ENCODE data around the gene BDNF.

The BDNF gene

GRCh38 chr11:27650988-27651387 is 49.3 kb downstream of the BDNF start:
- Histone ChIP-seq H2AFZ (ENCODE audit: low read depth, low read length) (no peak overlapping the region), H3K18ac (ENCODE audit: low read depth in 1 of 2, low read length in 2 of 2) (no peak overlapping the region), H3K4me2 (ENCODE audit: low read length, poor library complexity, severe bottlenecking) (no peak overlapping the region), H3K79me1 (replicated peaks; ENCODE audit: low read length, poor library complexity, severe bottlenecking) (peaks cover 8% of the 10 kb centered on the region), H2BK120ac (ENCODE audit: low read depth, low read length) (no peak overlapping the region), H3K4ac (ENCODE audit: low read depth in 1 of 2, low read length in 2 of 2) (no peak overlapping the region), H3K27me3 (ENCODE audit: control insufficient read depth in 1 of 2, insufficient read depth in 1 of 2, low read length in 2 of 2) (no peaks in the 10 kb centered on the region), H4K8ac (ENCODE audit: low read length) (no peak overlapping the region), H3K27ac (ENCODE audit: low read length, poor library complexity, severe bottlenecking) (no peak overlapping the region), H3K14ac (ENCODE audit: low read length in 2 of 2) (no peak overlapping the region), H4K91ac (ENCODE audit: low read length) (no peak overlapping the region), H3K9me3 (ENCODE audit: control insufficient read depth, low read length) (no peaks in the 10 kb centered on the region), H2BK15ac (ENCODE audit: low read depth, poor library complexity, severe bottlenecking) (no peak overlapping the region), H2BK5ac (ENCODE audit: low read depth, low read length, poor library complexity, severe bottlenecking) (no peak overlapping the region), H3K36me3 (ENCODE audit: control insufficient read depth in 1 of 2, insufficient read depth in 2 of 2, low read depth in 1 of 2, low read length in 2 of 2) (peaks cover 3% of the 10 kb centered on the region in 2 experiments), H2AK5ac (ENCODE audit: low read length, severe bottlenecking) (no peak overlapping the region), H2BK12ac (ENCODE audit: low read length in 2 of 2) (no peak overlapping the region), H3K23ac (ENCODE audit: low read length in 2 of 2) (no peak overlapping the region), H3K9ac (ENCODE audit: low read length) (no peak overlapping the region), H3K4me3 (ENCODE audit: insufficient read depth in 1 of 2, low read depth in 1 of 2, low read length in 2 of 2) (no peak overlapping the region), H3K4me1 (ENCODE audit: control insufficient read depth, insufficient read depth, low read depth, low read length) (no peaks in the 10 kb centered on the region)
- no peak for DNase-seq
- 99% methylated on average over 4 of the region's 4 CpGs for WGBS

- Histone ChIP-seq H2BK120ac (ENCODE audit: low read depth, low read length) (no peak overlapping the region), H4K8ac (ENCODE audit: low read length) (no peak overlapping the region), H2BK5ac (ENCODE audit: low read depth, low read length, poor library complexity, severe bottlenecking) (no peak overlapping the region), H2AK5ac (ENCODE audit: low read length, severe bottlenecking) (no peak overlapping the region), H2BK15ac (ENCODE audit: low read depth, poor library complexity, severe bottlenecking) (no peak overlapping the region), H3K36me3 (ENCODE audit: control insufficient read depth in 1 of 2, insufficient read depth in 2 of 2, low read depth in 1 of 2, low read length in 2 of 2) (no peaks in the 10 kb centered on the region), H3K14ac (ENCODE audit: low read length in 2 of 2) (no peak overlapping the region), H3K27ac (ENCODE audit: low read length, poor library complexity, severe bottlenecking) (no peak overlapping the region), H3K4me3 (ENCODE audit: insufficient read depth in 1 of 2, low read depth in 1 of 2, low read length in 2 of 2) (no peak overlapping the region), H2AFZ (ENCODE audit: low read depth, low read length) (no peak overlapping the region), H4K91ac (ENCODE audit: low read length) (no peak overlapping the region), H3K18ac (ENCODE audit: low read depth in 1 of 2, low read length in 2 of 2) (no peak overlapping the region), H3K27me3 (ENCODE audit: control insufficient read depth in 1 of 2, insufficient read depth in 1 of 2, low read length in 2 of 2) (no peaks in the 10 kb centered on the region), H3K4ac (ENCODE audit: low read depth in 1 of 2, low read length in 2 of 2) (no peak overlapping the region), H3K9me3 (ENCODE audit: control insufficient read depth, low read length) (no peaks in the 10 kb centered on the region), H3K23ac (ENCODE audit: low read length in 2 of 2) (no peak overlapping the region), H3K4me1 (ENCODE audit: control insufficient read depth, insufficient read depth, low read depth, low read length) (no peaks in the 10 kb centered on the region), H2BK12ac (ENCODE audit: low read length in 2 of 2) (no peak overlapping the region), H3K79me1 (replicated peaks; ENCODE audit: low read length, poor library complexity, severe bottlenecking) (peaks cover 3% of the 10 kb centered on the region), H3K9ac (ENCODE audit: low read length) (no peak overlapping the region), H3K4me2 (ENCODE audit: low read length, poor library complexity, severe bottlenecking) (no peak overlapping the region)
- peak; percentile 40 for DNase-seq
- WGBS: 77% methylated on average over 2 of the region's 2 CpGs
Measured at GRCh38 chr11:27649800-27650199, 50.5 kb downstream of the BDNF start.

GRCh38 chr11:27648840-27649239 is 51.4 kb downstream of the BDNF start:
- no peak overlapping the region for H2BK5ac ChIP-seq (ENCODE audit: low read depth, low read length, poor library complexity, severe bottlenecking)
- H3K9ac ChIP-seq (ENCODE audit: low read length): no peak overlapping the region
- H3K4ac ChIP-seq (ENCODE audit: low read depth in 1 of 2, low read length in 2 of 2): no peak overlapping the region
- no peaks in the 10 kb centered on the region for H3K27me3 ChIP-seq (ENCODE audit: control insufficient read depth in 1 of 2, insufficient read depth in 1 of 2, low read length in 2 of 2)
- H4K91ac ChIP-seq (ENCODE audit: low read length): no peak overlapping the region
- no peak overlapping the region for H3K18ac ChIP-seq (ENCODE audit: low read depth in 1 of 2, low read length in 2 of 2)
- H3K4me2 ChIP-seq (ENCODE audit: low read length, poor library complexity, severe bottlenecking): no peak overlapping the region
- H2BK12ac ChIP-seq (ENCODE audit: low read length in 2 of 2): no peak overlapping the region
- no peak overlapping the region for H2AK5ac ChIP-seq (ENCODE audit: low read length, severe bottlenecking)
- no peak overlapping the region for H3K14ac ChIP-seq (ENCODE audit: low read length in 2 of 2)
- H3K27ac ChIP-seq (ENCODE audit: low read length, poor library complexity, severe bottlenecking): no peak overlapping the region
- no peaks in the 10 kb centered on the region for H3K36me3 ChIP-seq (ENCODE audit: control insufficient read depth in 1 of 2, insufficient read depth in 2 of 2, low read depth in 1 of 2, low read length in 2 of 2)
- no peak overlapping the region for H3K23ac ChIP-seq (ENCODE audit: low read length in 2 of 2)
- H4K8ac ChIP-seq (ENCODE audit: low read length): no peak overlapping the region
- no peak overlapping the region for H2BK15ac ChIP-seq (ENCODE audit: low read depth, poor library complexity, severe bottlenecking)
- H3K9me3 ChIP-seq (ENCODE audit: control insufficient read depth, low read length): no peaks in the 10 kb centered on the region
- peaks cover 1% of the 10 kb centered on the region for H3K79me1 ChIP-seq (replicated peaks; ENCODE audit: low read length, poor library complexity, severe bottlenecking)
- no peak overlapping the region for H2BK120ac ChIP-seq (ENCODE audit: low read depth, low read length)
- H3K4me1 ChIP-seq (ENCODE audit: control insufficient read depth, insufficient read depth, low read depth, low read length): no peaks in the 10 kb centered on the region
- H2AFZ ChIP-seq (ENCODE audit: low read depth, low read length): no peak overlapping the region
- no peak overlapping the region for H3K4me3 ChIP-seq (ENCODE audit: insufficient read depth in 1 of 2, low read depth in 1 of 2, low read length in 2 of 2)
- peak; percentile 62 for DNase-seq

GRCh38 chr11:27646051-27646818 is 54.0 kb downstream of the BDNF start:
- H3K4me1 ChIP-seq (ENCODE audit: control insufficient read depth, insufficient read depth, low read depth, low read length): no peaks in the 10 kb centered on the region
- H3K79me1 ChIP-seq (replicated peaks; ENCODE audit: low read length, poor library complexity, severe bottlenecking): no peaks in the 10 kb centered on the region
- H3K27ac ChIP-seq (ENCODE audit: low read length, poor library complexity, severe bottlenecking): no peak overlapping the region
- H2AK5ac ChIP-seq (ENCODE audit: low read length, severe bottlenecking): no peak overlapping the region
- H3K27me3 ChIP-seq (ENCODE audit: control insufficient read depth in 1 of 2, insufficient read depth in 1 of 2, low read length in 2 of 2): no peaks in the 10 kb centered on the region
- no peak overlapping the region for H2BK15ac ChIP-seq (ENCODE audit: low read depth, poor library complexity, severe bottlenecking)
- no peak overlapping the region for H2BK5ac ChIP-seq (ENCODE audit: low read depth, low read length, poor library complexity, severe bottlenecking)
- no peaks in the 10 kb centered on the region for H3K36me3 ChIP-seq (ENCODE audit: control insufficient read depth in 1 of 2, insufficient read depth in 2 of 2, low read depth in 1 of 2, low read length in 2 of 2)
- no peak overlapping the region for H2BK12ac ChIP-seq (ENCODE audit: low read length in 2 of 2)
- no peak overlapping the region for H2BK120ac ChIP-seq (ENCODE audit: low read depth, low read length)
- no peak overlapping the region for H3K14ac ChIP-seq (ENCODE audit: low read length in 2 of 2)
- DNase-seq: no peak
- H3K23ac ChIP-seq (ENCODE audit: low read length in 2 of 2): no peak overlapping the region
- WGBS: 94% methylated on average over 6 of the region's 9 CpGs
- no peak overlapping the region for H3K4ac ChIP-seq (ENCODE audit: low read depth in 1 of 2, low read length in 2 of 2)
- no peak overlapping the region for H2AFZ ChIP-seq (ENCODE audit: low read depth, low read length)
- H4K8ac ChIP-seq (ENCODE audit: low read length): no peak overlapping the region
- no peaks in the 10 kb centered on the region for H3K9me3 ChIP-seq (ENCODE audit: control insufficient read depth, low read length)
- no peak overlapping the region for H4K91ac ChIP-seq (ENCODE audit: low read length)
- H3K4me2 ChIP-seq (ENCODE audit: low read length, poor library complexity, severe bottlenecking): no peak overlapping the region
- no peak overlapping the region for H3K4me3 ChIP-seq (ENCODE audit: insufficient read depth in 1 of 2, low read depth in 1 of 2, low read length in 2 of 2)
- no peak overlapping the region for H3K18ac ChIP-seq (ENCODE audit: low read depth in 1 of 2, low read length in 2 of 2)
- no peak overlapping the region for H3K9ac ChIP-seq (ENCODE audit: low read length)

Measured in mesenchymal stem cell (in vitro differentiated cells and primary cell).